GM23338 (cell line): Measurements from ENCODE around the gene SHISAL2A. TPM values are rescaled to one million over a fixed set of nuclear protein-coding genes. Genes with fewer than 3 reads are reported as not detected.

Experiments used
- ATAC-seq: fragments of 200-7000 bp; cut with Tn5 transposase; 3 replicates; pipeline ENCODE4 v1.9.1; 2020
- DNase-seq: peaks from one replicate; pipeline ENCODE4 v3.0.0-alpha.2; 2015; ENCODE audit warnings: low spot score
- H2AFZ ChIP-seq: fragments of 200-600 bp; sonication (generic); 2 replicates; pipeline ENCODE4 v1.8.0; 2016; ENCODE audit warnings: antibody characterized with exemption, mild to moderate bottlenecking, moderate library complexity
- H3F3A ChIP-seq: fragments of 200-600 bp; sonication (generic); replicated peaks from 2 replicates; pipeline ENCODE4 v1.8.0; 2017; ENCODE audit warnings: antibody characterized with exemption, mixed run types, low read depth
- H3K27ac ChIP-seq: fragments of 200-600 bp; sonication (generic); 2 replicates; pipeline ENCODE4 v1.6.1; 2016; ENCODE audit warnings: low read depth
- H3K27me3 ChIP-seq: fragments of 200-600 bp; sonication (generic); 2 replicates; pipeline ENCODE4 v1.8.0; 2016; ENCODE audit warnings: mild to moderate bottlenecking, mixed run types, moderate library complexity; ENCODE audit not compliant: insufficient read depth
- H3K36me3 ChIP-seq: fragments of 200-600 bp; sonication (generic); 2 replicates; pipeline ENCODE4 v1.8.0; 2016; ENCODE audit warnings: mild to moderate bottlenecking; ENCODE audit not compliant: insufficient read depth
- H3K4me1 ChIP-seq: fragments of 200-600 bp; sonication (generic); 2 replicates; pipeline ENCODE4 v1.8.0; 2016; ENCODE audit warnings: mild to moderate bottlenecking, moderate library complexity; ENCODE audit not compliant: insufficient read depth
- H3K4me2 ChIP-seq: fragments of 200-600 bp; sonication (generic); 2 replicates; pipeline ENCODE4 v1.7.1; 2017; ENCODE audit warnings: mixed run types
- H3K4me3 ChIP-seq: fragments of 200-600 bp; sonication (generic); 2 replicates; pipeline ENCODE4 v1.6.1; 2016; ENCODE audit warnings: mixed run types
- H3K79me2 ChIP-seq: fragments of 200-600 bp; sonication (generic); replicated peaks from 2 replicates; pipeline ENCODE4 v1.8.0; 2017; ENCODE audit warnings: mild to moderate bottlenecking; ENCODE audit not compliant: insufficient read depth
- H3K9me2 ChIP-seq: fragments of 200-600 bp; sonication (generic); 2 replicates; pipeline ENCODE4 v1.8.0; 2017; ENCODE audit not compliant: insufficient read depth
- H4K20me1 ChIP-seq: fragments of 200-600 bp; sonication (generic); replicated peaks from 2 replicates; pipeline ENCODE4 v1.8.0; 2017; ENCODE audit warnings: mild to moderate bottlenecking; ENCODE audit not compliant: insufficient read depth
- H3K27ac Mint-ChIP-seq: 2 replicates; pipeline ENCODE4 v1.8.0; 2020; ENCODE audit warnings: inconsistent platforms, mild to moderate bottlenecking, moderate library complexity, mixed read lengths
- H3K27me3 Mint-ChIP-seq: 3 replicates; pipeline ENCODE4 v1.8.0; 2022; ENCODE audit warnings: low read depth, mild to moderate bottlenecking, moderate library complexity, mixed read lengths, inconsistent platforms; ENCODE audit not compliant: insufficient read depth, poor library complexity
- H3K36me3 Mint-ChIP-seq: 3 replicates; pipeline ENCODE4 v1.8.0; 2021; ENCODE audit warnings: low read depth, mild to moderate bottlenecking, inconsistent platforms, moderate library complexity, mixed read lengths
- H3K4me1 Mint-ChIP-seq: 3 replicates; pipeline ENCODE4 v1.8.0; 2020; ENCODE audit warnings: mild to moderate bottlenecking, inconsistent platforms, mixed read lengths
- H3K4me3 Mint-ChIP-seq: 3 replicates; pipeline ENCODE4 v1.8.0; 2021; ENCODE audit warnings: moderate library complexity, mild to moderate bottlenecking, inconsistent platforms, mixed read lengths
- H3K9me3 Mint-ChIP-seq: 3 replicates; pipeline ENCODE4 v1.8.0; 2020; ENCODE audit warnings: moderate library complexity, mild to moderate bottlenecking, inconsistent platforms, mixed read lengths
- CREB1 ChIP-seq: fragments of 250-450 bp; sonication (Bioruptor Pico); IDR thresholded peaks from 2 replicates; pipeline ENCODE4 v1.5.0; 2020; ENCODE audit warnings: low read depth, mild to moderate bottlenecking, moderate library complexity
- CTCF ChIP-seq, 2 experiments: fragments of 200-600 bp in 1 of 2; sonication (generic) in 1 of 2; conservative IDR thresholded peaks; 2 replicates each; pipeline versions ENCODE4 v1.5.1 to v1.6.1; 2016 to 2017; ENCODE audit warnings: antibody characterized with exemption in 2 of 2, low read depth in 2 of 2, mild to moderate bottlenecking in 2 of 2, moderate library complexity in 1 of 2
- ETS1 ChIP-seq: IDR thresholded peaks from 2 replicates; pipeline ENCODE4 v1.6.1; 2016; ENCODE audit warnings: antibody characterized with exemption
- EZH2phosphoT487 ChIP-seq: fragments of 200-600 bp; sonication (generic); IDR thresholded peaks from one replicate; pipeline ENCODE4 v1.8.1; 2018; ENCODE audit warnings: antibody characterized with exemption; ENCODE audit not compliant: unreplicated experiment
- JUNB ChIP-seq: IDR thresholded peaks from one replicate; pipeline ENCODE4 v1.6.1; 2016; ENCODE audit warnings: antibody characterized with exemption; ENCODE audit not compliant: unreplicated experiment
- NANOG ChIP-seq: IDR thresholded peaks from 2 replicates; pipeline ENCODE4 v1.6.1; 2016; ENCODE audit warnings: antibody characterized with exemption, borderline replicate concordance
- POLR2AphosphoS5 ChIP-seq: IDR thresholded peaks from 2 replicates; pipeline ENCODE4 v1.6.1; 2016; ENCODE audit warnings: antibody characterized with exemption, low read depth
- REST ChIP-seq: IDR thresholded peaks from one replicate; pipeline ENCODE4 v1.6.1; 2018; ENCODE audit warnings: antibody characterized with exemption; ENCODE audit not compliant: unreplicated experiment
- STAT1 ChIP-seq: IDR thresholded peaks from one replicate; pipeline ENCODE4 v1.6.1; 2016; ENCODE audit warnings: antibody characterized with exemption; ENCODE audit not compliant: unreplicated experiment
- ZNF114 ChIP-seq: fragments of 250-450 bp; sonication (Bioruptor Pico); IDR thresholded peaks from 2 replicates; pipeline ENCODE4 v1.5.0; 2020; ENCODE audit warnings: mild to moderate bottlenecking, moderate library complexity
- ZNF331 ChIP-seq: fragments of 250-450 bp; sonication (Bioruptor Pico); IDR thresholded peaks from 2 replicates; pipeline ENCODE4 v1.5.0; 2020; ENCODE audit warnings: low read depth, mild to moderate bottlenecking, moderate library complexity
- polyA plus RNA-seq: library from polyadenylated mRNA; unstranded; fragments of >200 nt; fragmentation: Nextera tagmentation; extraction: Ambion mirVana; gene quantifications from 2 replicates; pipeline ENCODE4 v1.2.1, GENCODE V29; 2016
- total RNA-seq: library from RNA; depleted of rRNA; stranded (reverse); fragments of >200 nt; shearing (Covaris generic); gene quantifications from 2 replicates; pipeline ENCODE4 v1.2.3, GENCODE V29; 2014

The SHISAL2A gene
- total and polyA plus RNA-seq, 2 experiments from 2014 or later, result 0.10 to 1.2 TPM

- TF ChIP-seq JUNB, result no peak
These were observed 47.5 kb upstream of the SHISAL2A start (continued) for GRCh38 chr1:52585474-52585873.

GRCh38 chr1:52588027-52588426 lies 44.9 kb upstream of the SHISAL2A start:
- no peak overlapping the region for H3K4me3 ChIP-seq
- no peak overlapping the region for H3K27ac ChIP-seq
- ATAC-seq (no peak), DNase-seq (no peak)
- Mint-ChIP-seq H3K4me3 (no peak overlapping the region), H3K9me3 (no peaks in the 10 kb centered on the region), H3K4me1 (peaks cover 16% of the 10 kb centered on the region), H3K27me3 (peaks cover 6% of the 10 kb centered on the region), H3K36me3 (no peaks in the 10 kb centered on the region), H3K27ac (no peak overlapping the region)
- H3K27me3 ChIP-seq, result no peaks in the 10 kb centered on the region
- no peaks in the 10 kb centered on the region for H4K20me1 ChIP-seq
- no peak overlapping the region for H3K4me2 ChIP-seq
- H3K36me3 ChIP-seq, result no peaks in the 10 kb centered on the region
- TF ChIP-seq EZH2phosphoT487 (no peak), POLR2AphosphoS5 (no peak), CREB1 (CRISPR knock-in tag) (no peak), JUNB (no peak), CTCF (conservative IDR thresholded peaks at IDR 0.05; ENCODE audit: low read depth in 2 of 2) (no peak), ETS1 (no peak), ZNF114 (CRISPR knock-in tag) (no peak), STAT1 (no peak), ZNF331 (no peak), NANOG (no peak), REST (no peak)
- H3K79me2 ChIP-seq, result no peaks in the 10 kb centered on the region
- H3K9me2 ChIP-seq, result no peaks in the 10 kb centered on the region; the same call in 1 of the 2 replicates
- no peak overlapping the region for H2AFZ ChIP-seq
- H3F3A ChIP-seq, result no peaks in the 10 kb centered on the region
- peaks cover 7% of the 10 kb centered on the region; the same call in 1 of the 2 replicates for H3K4me1 ChIP-seq
